KMS-11 (cell line): ENCODE data around the gene ZNF423.

ENCODE experiments used
- H2AFZ ChIP-seq: fragments of 200-600 bp; sonication (generic); 2 replicates; pipeline ENCODE4 v1.6.1; 2016; ENCODE audit warnings: antibody characterized with exemption, mixed run types, low read depth
- H3K27ac ChIP-seq: fragments of 200-600 bp; sonication (generic); 2 replicates; pipeline ENCODE4 v1.6.1; 2016; ENCODE audit warnings: mild to moderate bottlenecking, mixed run types
- H3K27me3 ChIP-seq: fragments of 200-600 bp; sonication (generic); 2 replicates; pipeline ENCODE4 v1.6.1; 2017; ENCODE audit warnings: mild to moderate bottlenecking, low read depth, mixed run types, moderate library complexity; ENCODE audit not compliant: insufficient read depth
- H3K36me3 ChIP-seq: fragments of 200-600 bp; sonication (generic); 2 replicates; pipeline ENCODE4 v1.6.1; 2017; ENCODE audit warnings: mild to moderate bottlenecking, mixed run types; ENCODE audit not compliant: insufficient read depth
- H3K4me1 ChIP-seq: fragments of 200-600 bp; sonication (generic); 2 replicates; pipeline ENCODE4 v1.6.1; 2016; ENCODE audit warnings: mild to moderate bottlenecking, low read depth, mixed run types; ENCODE audit not compliant: poor library complexity, severe bottlenecking
- H3K4me2 ChIP-seq: fragments of 200-600 bp; sonication (generic); 2 replicates; pipeline ENCODE4 v1.7.0; 2016; ENCODE audit warnings: mild to moderate bottlenecking, mixed run types
- H3K4me3 ChIP-seq: fragments of 200-600 bp; sonication (generic); IDR thresholded peaks from 2 replicates; pipeline ENCODE4 v1.6.1; 2017; ENCODE audit warnings: low read depth, low read length, mixed read lengths; ENCODE audit not compliant: insufficient read depth
- H3K79me2 ChIP-seq: fragments of 200-600 bp; sonication (generic); 2 replicates; pipeline ENCODE4 v1.6.1; 2016; ENCODE audit warnings: low read depth, mixed run types; ENCODE audit not compliant: insufficient read depth
- H3K9ac ChIP-seq: fragments of 200-600 bp; sonication (generic); 2 replicates; pipeline ENCODE4 v1.6.1; 2016; ENCODE audit warnings: mild to moderate bottlenecking, mixed run types
- H4K20me1 ChIP-seq: fragments of 200-600 bp; sonication (generic); 2 replicates; pipeline ENCODE4 v1.6.1; 2016; ENCODE audit warnings: mild to moderate bottlenecking, mixed run types; ENCODE audit not compliant: insufficient read depth
- TF ChIP-seq, protein P1 (sequence below): fragments of 200-600 bp; sonication (generic); conservative IDR thresholded peaks from 2 replicates; pipeline ENCODE4 v1.6.1; 2017; ENCODE audit warnings: low read depth, mild to moderate bottlenecking, antibody characterized with exemption, low read length, moderate library complexity, mixed read lengths

Gene ZNF423

DNA sequence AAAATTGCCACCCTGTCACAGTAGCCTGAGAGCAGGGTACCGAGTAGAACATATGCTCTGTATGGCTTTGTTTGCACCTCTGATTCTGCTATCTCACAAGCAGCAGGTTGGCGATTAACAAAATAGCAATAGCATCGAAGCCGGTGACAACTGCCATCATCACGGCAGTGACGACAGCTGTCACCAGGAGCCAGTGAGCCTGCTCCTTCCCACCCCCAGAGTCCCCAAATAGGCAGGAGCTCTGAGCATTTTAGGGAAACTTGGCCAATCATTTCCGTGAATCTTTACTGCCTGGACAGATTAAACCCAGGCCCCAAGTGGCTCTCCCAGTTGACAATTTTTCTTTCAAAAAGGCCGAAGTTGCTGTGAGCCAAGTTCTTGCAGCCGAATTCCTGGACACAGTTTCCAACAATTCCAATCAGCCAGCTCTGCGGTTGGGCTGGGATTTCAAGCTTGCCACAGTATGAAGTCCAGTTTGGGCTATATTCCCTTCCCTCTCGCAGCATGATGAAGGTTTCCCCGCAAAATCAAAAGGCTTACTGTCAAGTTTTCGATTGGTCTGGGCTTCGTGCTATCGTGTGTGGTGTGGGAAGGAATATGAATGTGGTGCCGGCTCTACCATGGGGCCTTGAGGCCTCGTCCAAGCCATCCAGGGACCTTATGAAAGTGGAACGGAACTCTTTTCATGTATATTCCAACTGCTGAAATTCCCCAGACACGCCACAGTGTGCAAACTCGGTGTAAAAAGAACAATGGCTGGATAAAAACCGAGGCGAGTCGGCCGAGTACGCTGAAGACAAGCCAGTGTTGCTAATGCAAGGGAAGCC is 295.7 kb downstream of the ZNF423 start:
- TF ChIP-seq, protein P1, sequence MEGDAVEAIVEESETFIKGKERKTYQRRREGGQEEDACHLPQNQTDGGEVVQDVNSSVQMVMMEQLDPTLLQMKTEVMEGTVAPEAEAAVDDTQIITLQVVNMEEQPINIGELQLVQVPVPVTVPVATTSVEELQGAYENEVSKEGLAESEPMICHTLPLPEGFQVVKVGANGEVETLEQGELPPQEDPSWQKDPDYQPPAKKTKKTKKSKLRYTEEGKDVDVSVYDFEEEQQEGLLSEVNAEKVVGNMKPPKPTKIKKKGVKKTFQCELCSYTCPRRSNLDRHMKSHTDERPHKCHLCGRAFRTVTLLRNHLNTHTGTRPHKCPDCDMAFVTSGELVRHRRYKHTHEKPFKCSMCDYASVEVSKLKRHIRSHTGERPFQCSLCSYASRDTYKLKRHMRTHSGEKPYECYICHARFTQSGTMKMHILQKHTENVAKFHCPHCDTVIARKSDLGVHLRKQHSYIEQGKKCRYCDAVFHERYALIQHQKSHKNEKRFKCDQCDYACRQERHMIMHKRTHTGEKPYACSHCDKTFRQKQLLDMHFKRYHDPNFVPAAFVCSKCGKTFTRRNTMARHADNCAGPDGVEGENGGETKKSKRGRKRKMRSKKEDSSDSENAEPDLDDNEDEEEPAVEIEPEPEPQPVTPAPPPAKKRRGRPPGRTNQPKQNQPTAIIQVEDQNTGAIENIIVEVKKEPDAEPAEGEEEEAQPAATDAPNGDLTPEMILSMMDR = no peak
- Histone ChIP-seq H3K27ac (no peak overlapping the region), H3K79me2 (no peaks in the 10 kb centered on the region), H3K27me3 (no peaks in the 10 kb centered on the region), H3K4me2 (no peak overlapping the region), H3K36me3 (no peaks in the 10 kb centered on the region), H4K20me1 (no peaks in the 10 kb centered on the region), H2AFZ (no peak overlapping the region), H3K4me1 (no peaks in the 10 kb centered on the region), H3K9ac (no peak overlapping the region), H3K4me3 (no peak overlapping the region)

DNA sequence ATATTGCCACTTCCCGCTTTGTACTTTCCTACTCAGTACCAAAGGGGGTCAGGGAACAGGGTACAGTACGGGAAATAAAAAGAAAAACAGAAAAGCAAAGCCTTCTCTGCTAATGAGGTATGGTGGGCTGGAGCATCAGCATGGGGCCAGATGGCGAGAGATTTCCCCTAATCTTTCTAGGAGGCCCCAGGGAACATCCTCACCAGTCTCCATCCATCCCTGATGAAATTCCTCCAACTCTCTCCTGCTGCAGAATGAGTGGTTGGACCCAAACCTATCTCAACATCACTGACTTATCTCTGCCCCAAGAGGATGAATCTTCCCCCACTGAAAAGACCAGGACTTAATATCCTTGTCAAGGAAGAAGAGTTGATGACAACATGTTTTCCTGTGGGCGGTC is 296.7 kb downstream of the ZNF423 start:
- no peak overlapping the region for H3K27ac ChIP-seq
- no peak overlapping the region for H3K4me3 ChIP-seq
- no peaks in the 10 kb centered on the region for H3K4me1 ChIP-seq
- H3K27me3 ChIP-seq = no peaks in the 10 kb centered on the region
- no peak overlapping the region for H3K4me2 ChIP-seq
- H3K79me2 ChIP-seq = no peaks in the 10 kb centered on the region
- H3K36me3 ChIP-seq = no peaks in the 10 kb centered on the region
- H4K20me1 ChIP-seq = no peaks in the 10 kb centered on the region
- no peak overlapping the region for H2AFZ ChIP-seq
- no peak overlapping the region for H3K9ac ChIP-seq
- TF ChIP-seq, protein P1 = no peak

DNA sequence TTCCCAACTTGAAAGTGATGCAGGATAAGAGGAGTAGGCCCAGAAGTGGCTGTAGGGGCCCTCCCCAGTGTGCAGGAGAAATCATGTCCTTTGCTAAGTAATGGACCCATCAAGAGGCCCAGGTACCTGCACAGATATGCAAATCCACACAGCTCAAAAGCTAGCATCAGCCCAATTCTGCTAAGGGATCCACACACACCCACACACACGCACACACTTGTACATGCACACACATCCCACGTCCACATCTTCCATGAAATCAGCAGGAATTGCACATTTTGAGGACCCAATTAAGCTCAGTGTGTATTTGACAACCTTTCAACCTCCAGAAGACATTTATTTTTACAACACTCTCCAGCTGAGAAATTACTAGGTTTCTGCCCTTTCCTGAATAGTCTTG is 297.5 kb downstream of the ZNF423 start:
- no peaks in the 10 kb centered on the region for H3K79me2 ChIP-seq
- no peak overlapping the region for H3K4me3 ChIP-seq
- no peaks in the 10 kb centered on the region for H3K27me3 ChIP-seq

DNA sequence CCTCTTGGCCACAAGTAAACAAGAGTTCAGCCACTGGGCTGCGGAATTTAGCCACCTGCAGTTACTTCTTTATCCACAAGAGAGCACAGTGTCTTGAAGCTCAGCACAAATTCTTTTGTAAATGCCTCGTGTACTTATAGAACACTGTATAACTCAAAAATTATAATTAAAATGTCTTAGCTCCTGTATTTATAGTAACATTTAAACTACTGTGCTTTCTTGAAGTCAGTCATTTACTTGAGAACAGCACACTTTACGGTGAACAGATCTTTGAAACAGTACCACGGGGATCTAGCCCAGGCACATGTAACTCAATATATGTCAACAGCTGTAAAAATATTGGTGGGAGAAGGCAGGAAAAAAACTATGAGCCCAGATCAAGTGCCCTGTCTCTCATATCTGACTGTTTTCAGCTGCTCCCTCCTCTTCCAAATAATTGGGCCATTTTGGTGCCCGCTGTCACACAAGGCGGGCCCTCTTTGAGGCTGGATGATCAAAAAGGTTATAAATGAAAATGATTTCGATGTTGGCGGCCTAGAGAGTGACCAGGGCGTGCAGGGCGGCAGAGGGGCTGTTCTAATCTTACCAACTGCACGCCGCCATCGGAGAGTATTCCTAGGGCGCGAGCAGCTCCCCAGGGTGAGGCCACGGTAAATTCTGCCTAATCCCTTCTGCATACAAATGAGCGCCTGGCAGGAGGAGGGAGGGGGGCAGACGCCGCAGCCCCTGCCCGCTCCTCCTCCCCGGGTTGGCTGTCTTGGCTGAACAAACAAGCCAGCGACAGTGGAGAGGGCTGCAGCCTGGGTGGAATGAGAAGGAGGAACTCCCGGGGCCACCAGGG is 299.1 kb downstream of the ZNF423 start:
- H4K20me1 ChIP-seq = no peaks in the 10 kb centered on the region
- H3K4me1 ChIP-seq = no peaks in the 10 kb centered on the region
- H3K9ac ChIP-seq = no peak overlapping the region
- H3K27ac ChIP-seq = no peak overlapping the region
- TF ChIP-seq, protein P1 = no peak
- H3K4me3 ChIP-seq = no peak overlapping the region
- H2AFZ ChIP-seq = no peak overlapping the region
- no peak overlapping the region for H3K4me2 ChIP-seq
- no peaks in the 10 kb centered on the region for H3K27me3 ChIP-seq
- no peaks in the 10 kb centered on the region for H3K79me2 ChIP-seq
- no peaks in the 10 kb centered on the region for H3K36me3 ChIP-seq

More for the DNA sequence above, 297.5 kb downstream of the ZNF423 start:
- H3K4me2 ChIP-seq = no peak overlapping the region
- H4K20me1 ChIP-seq = no peaks in the 10 kb centered on the region
- H3K36me3 ChIP-seq = no peaks in the 10 kb centered on the region
- H3K9ac ChIP-seq = no peak overlapping the region
- no peaks in the 10 kb centered on the region for H3K4me1 ChIP-seq
- H2AFZ ChIP-seq = no peak overlapping the region
- TF ChIP-seq, protein P1 = no peak
- H3K27ac ChIP-seq = no peak overlapping the region
